Smooth muscle cell (in vitro differentiated cells): ENCODE measurements around the gene FAM131A. TPM values are rescaled to one million over a fixed set of nuclear protein-coding genes. Genes with fewer than 3 reads are reported as not detected.

Source experiments
- DNase-seq: peaks from one replicate; lab custom pipeline; 2025; ENCODE audit not compliant: unreplicated experiment; lab: John Stamatoyannopoulos, UW
- H2AFZ ChIP-seq: fragments of 200-600 bp; sonication (generic); 2 replicates; pipeline ENCODE4 v1.6.0; 2016; ENCODE audit warnings: antibody characterized with exemption, low read depth, mild to moderate bottlenecking
- H3F3A ChIP-seq: fragments of 200-600 bp; sonication (generic); 2 replicates; pipeline ENCODE4 v1.6.0; 2017; ENCODE audit warnings: antibody characterized with exemption, low read depth
- H3K27ac ChIP-seq: fragments of 200-600 bp; sonication (generic); 2 replicates; pipeline ENCODE4 v1.5.1; 2016; ENCODE audit warnings: low read depth, mild to moderate bottlenecking
- H3K27me3 ChIP-seq: fragments of 200-600 bp; sonication (generic); 2 replicates; pipeline ENCODE4 v1.6.1; 2016; ENCODE audit warnings: low read depth, mild to moderate bottlenecking
- H3K36me3 ChIP-seq: fragments of 200-600 bp; sonication (generic); 2 replicates; pipeline ENCODE4 v1.5.1; 2016; ENCODE audit warnings: low read depth
- H3K4me1 ChIP-seq: fragments of 200-600 bp; sonication (generic); 2 replicates; pipeline ENCODE4 v1.5.1; 2016; ENCODE audit warnings: low read depth
- H3K4me2 ChIP-seq: fragments of 200-600 bp; sonication (generic); 2 replicates; pipeline ENCODE4 v1.6.0; 2016; ENCODE audit warnings: mild to moderate bottlenecking
- H3K4me3 ChIP-seq: fragments of 200-600 bp; sonication (generic); 2 replicates; pipeline ENCODE4 v1.5.1; 2016; ENCODE audit warnings: mild to moderate bottlenecking
- H3K79me2 ChIP-seq: fragments of 200-600 bp; sonication (generic); 2 replicates; pipeline ENCODE4 v1.6.0; 2016; ENCODE audit warnings: low read depth, mild to moderate bottlenecking
- H3K9ac ChIP-seq: fragments of 200-600 bp; sonication (generic); 2 replicates; pipeline ENCODE4 v1.6.0; 2016; ENCODE audit warnings: low read depth
- H3K9me3 ChIP-seq: fragments of 200-600 bp; sonication (generic); replicated peaks from 2 replicates; pipeline ENCODE4 v1.5.1; 2016; ENCODE audit warnings: low read depth
- H4K20me1 ChIP-seq: fragments of 200-600 bp; sonication (generic); 2 replicates; pipeline ENCODE4 v1.6.0; 2016; ENCODE audit warnings: low read depth
- CTCF ChIP-seq: fragments of 200-600 bp; sonication (generic); IDR thresholded peaks from 2 replicates; pipeline ENCODE4 v1.5.1; 2017; ENCODE audit warnings: borderline replicate concordance, mild to moderate bottlenecking, antibody characterized with exemption; ENCODE audit not compliant: insufficient read depth, poor library complexity, severe bottlenecking
- WGBS: methylation state at CpG from one replicate; pipeline ENCODE4 v1.1.7; 2016; ENCODE audit warnings: low lambda C conversion rate; 5-methylcytosine and 5-hydroxymethylcytosine counted together
- polyA plus RNA-seq: library from polyadenylated mRNA; unstranded; fragments of >200 nt; fragmentation: Nextera tagmentation; extraction: Ambion mirVana; gene quantifications from 2 replicates; pipeline ENCODE4 v1.2.1, GENCODE V29; 2016
- total RNA-seq: library from RNA; depleted of rRNA; stranded (reverse); fragments of >200 nt; gene quantifications from 2 replicates; pipeline ENCODE4 v1.2.3, GENCODE V29; 2014

The FAM131A gene
- total and polyA plus RNA-seq, 2 experiments from 2014 or later: 15.3 to 20.2 TPM

DNA sequence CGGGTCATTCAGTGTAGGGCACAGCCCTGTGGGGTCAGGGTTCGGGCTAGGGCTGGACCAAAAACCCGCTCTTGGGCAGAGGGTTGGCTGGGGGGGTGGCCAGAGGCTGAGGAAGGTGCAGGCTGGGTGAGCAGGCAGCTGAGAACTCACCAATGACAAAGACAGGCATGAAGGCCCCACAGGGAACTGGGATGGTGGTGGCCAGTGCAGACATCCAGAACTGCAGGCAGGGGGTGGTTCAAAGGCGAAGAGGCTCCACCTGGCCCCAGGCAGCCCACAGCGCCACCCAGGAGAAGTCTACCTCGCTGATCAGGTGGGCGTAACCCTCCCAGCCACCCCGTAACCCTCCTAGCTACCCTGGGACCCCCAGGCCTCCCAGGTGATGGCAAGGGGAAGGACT, 17.4 kb downstream of the FAM131A start:
- no peak overlapping the region for H2AFZ ChIP-seq
- no peaks in the 10 kb centered on the region for H4K20me1 ChIP-seq
- H3K79me2 ChIP-seq: no peaks in the 10 kb centered on the region
- DNase-seq: no peak
- no peak overlapping the region for H3K9ac ChIP-seq
- no peak for TF ChIP-seq CTCF
- no peaks in the 10 kb centered on the region for H3K9me3 ChIP-seq
- no peaks in the 10 kb centered on the region for H3F3A ChIP-seq
- H3K36me3 ChIP-seq: no peaks in the 10 kb centered on the region
- no peak overlapping the region for H3K4me3 ChIP-seq
- H3K4me1 ChIP-seq: no peaks in the 10 kb centered on the region
- WGBS: 89% methylated on average over 8 of the region's 8 CpGs
- H3K4me2 ChIP-seq: no peak overlapping the region
- H3K27ac ChIP-seq: no peak overlapping the region
- no peaks in the 10 kb centered on the region for H3K27me3 ChIP-seq

DNA sequence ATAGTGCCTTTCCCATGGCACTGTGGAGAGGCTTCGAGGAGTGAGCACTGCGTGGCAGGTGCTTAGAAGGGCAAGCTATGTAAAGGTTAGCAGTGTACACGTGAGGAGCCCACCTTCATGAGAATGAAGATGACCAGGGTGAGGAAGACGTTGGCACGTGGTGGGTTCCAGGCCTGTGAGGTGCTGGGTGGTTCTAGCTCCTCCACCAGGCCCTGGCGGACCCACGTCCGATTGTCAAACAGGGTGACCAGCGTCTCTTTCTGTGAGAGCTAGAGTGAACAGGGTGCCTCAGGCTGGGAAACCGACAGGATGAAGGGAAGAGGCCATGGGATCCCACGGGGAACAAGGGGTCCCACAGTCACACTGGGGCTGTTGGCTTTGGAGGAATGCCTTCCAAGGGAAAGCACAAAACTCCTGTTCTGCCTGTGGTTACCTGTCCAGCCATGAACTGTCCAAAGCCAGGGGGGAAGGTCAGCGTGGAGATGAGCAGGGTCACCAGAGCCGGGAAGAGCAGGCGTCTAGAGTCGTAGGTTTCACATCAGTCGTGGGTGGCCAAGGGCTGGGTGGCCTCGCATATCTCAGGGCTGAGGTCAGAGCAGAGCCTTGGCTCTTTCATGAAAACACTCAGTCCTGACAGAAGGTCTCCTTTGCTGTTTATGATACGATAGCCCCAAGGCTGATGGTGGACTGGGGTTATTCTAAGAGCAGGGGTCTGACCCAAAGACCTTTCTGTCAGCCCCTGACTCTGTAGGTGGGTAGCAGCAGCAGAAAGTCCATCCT, 18.1 kb downstream of the FAM131A start:
- Histone ChIP-seq H3K27me3 (no peaks in the 10 kb centered on the region), H3K4me1 (peaks cover 3% of the 10 kb centered on the region), H4K20me1 (no peaks in the 10 kb centered on the region), H2AFZ (no peak overlapping the region), H3K4me2 (peak overlapping the region; percentile 19), H3K79me2 (no peaks in the 10 kb centered on the region), H3K9ac (no peak overlapping the region), H3K27ac (no peak overlapping the region), H3K9me3 (no peaks in the 10 kb centered on the region), H3K36me3 (no peaks in the 10 kb centered on the region), H3F3A (no peaks in the 10 kb centered on the region), H3K4me3 (no peak overlapping the region)
- WGBS: 70% methylated on average over 18 of the region's 18 CpGs
- DNase-seq: no peak
- TF ChIP-seq CTCF: no peak

- Histone ChIP-seq H3K4me2 (no peak overlapping the region), H3K36me3 (no peaks in the 10 kb centered on the region), H3K9ac (no peak overlapping the region), H3K79me2 (peaks cover 6% of the 10 kb centered on the region), H2AFZ (no peak overlapping the region), H3F3A (peaks cover 6% of the 10 kb centered on the region), H4K20me1 (no peaks in the 10 kb centered on the region), H3K27me3 (no peaks in the 10 kb centered on the region), H3K4me1 (peaks cover 8% of the 10 kb centered on the region), H3K9me3 (no peaks in the 10 kb centered on the region), H3K27ac (no peak overlapping the region), H3K4me3 (no peak overlapping the region)
- 97% methylated on average over 24 of the region's 24 CpGs for WGBS
- DNase-seq: no peak
- TF ChIP-seq CTCF: no peak
Observed at GRCh38 chr3:184357248-184358123, 20.1 kb downstream of the FAM131A start.
